SK-N-MC (cell line): ENCODE results near the gene TNC.

Experiments used
- EZH2 ChIP-seq: fragments of 200-600 bp; sonication (generic); IDR thresholded peaks from one replicate; pipeline ENCODE4 v1.6.1; 2017; ENCODE audit warnings: antibody characterized with exemption
- FOXP2 ChIP-seq: optimal IDR thresholded peaks from 2 replicates; pipeline ENCODE3; 2011; ENCODE audit warnings: mild to moderate bottlenecking, moderate library complexity; ENCODE audit not compliant: insufficient read depth; ENCODE audit errors: extremely low read length, control extremely low read depth

- no peak for TF ChIP-seq FOXP2
- TF ChIP-seq EZH2: no peak
Measured at GRCh38 chr9:115107701-115108100, 10.3 kb downstream of the TNC start.
